ENCODE data around the gene COL18A1. TPM values are rescaled to one million over a fixed set of nuclear protein-coding genes. Genes with fewer than 3 reads are reported as not detected.
"Not testable (repeated sequence)": the region's sequence is repeated elsewhere in the genome, so short reads cannot be mapped to it uniquely, and the experiment has no call there.

COL18A1 gene
- total RNA-seq, 2 donors from 2014 or later = 117 to 134 TPM

- Histone ChIP-seq H3K4me3 (no peak overlapping the region), H3K4me1 (peaks cover 0 to 32% of the 10 kb centered on the region in 2 donors), H3K27ac (peak overlapping the region in 1 of 2 donors; percentile 77), H3K36me3 (no peaks in the 10 kb centered on the region), H3K9me3 (no peaks in the 10 kb centered on the region), H3K27me3 (no peaks in the 10 kb centered on the region)
- TF ChIP-seq CTCF (IDR thresholded peaks at IDR 0.05) = no peak
- no peak for DNase-seq (ENCODE audit: low spot score)
These were observed 35.0 kb downstream of the COL18A1 start for GRCh38 chr21:45439901-45440461.

- Histone ChIP-seq H3K27me3 (no peaks in the 10 kb centered on the region), H3K27ac (no peak overlapping the region), H3K4me1 (peaks cover 0 to 28% of the 10 kb centered on the region in 2 donors), H3K9me3 (no peaks in the 10 kb centered on the region), H3K36me3 (no peaks in the 10 kb centered on the region), H3K4me3 (no peak overlapping the region)
- no peak for TF ChIP-seq CTCF (IDR thresholded peaks at IDR 0.05)
- DNase-seq (ENCODE audit: low spot score) = no peak
These were observed 35.9 kb downstream of the COL18A1 start for GRCh38 chr21:45440736-45441350.

GRCh38 chr21:45441431-45442255 is 36.7 kb downstream of the COL18A1 start:
- H3K36me3 ChIP-seq = no peaks in the 10 kb centered on the region
- H3K27ac ChIP-seq = no peak overlapping the region
- DNase-seq (ENCODE audit: low spot score) = no peak
- peaks cover 0 to 2% of the 10 kb centered on the region in 2 donors for H3K9me3 ChIP-seq
- H3K4me3 ChIP-seq = no peak overlapping the region
- H3K27me3 ChIP-seq = no peaks in the 10 kb centered on the region
- no peak for TF ChIP-seq CTCF (IDR thresholded peaks at IDR 0.05)
- H3K4me1 ChIP-seq = peaks cover 0 to 21% of the 10 kb centered on the region in 2 donors

GRCh38 chr21:45442276-45442675 is 37.3 kb downstream of the COL18A1 start:
- H3K27ac ChIP-seq = no peak overlapping the region
- no peak overlapping the region for H3K4me3 ChIP-seq
- no peaks in the 10 kb centered on the region for H3K36me3 ChIP-seq
- no peak for DNase-seq (ENCODE audit: low spot score)
- peaks cover 0 to 5% of the 10 kb centered on the region in 2 donors for H3K9me3 ChIP-seq
- no peaks in the 10 kb centered on the region for H3K27me3 ChIP-seq
- peaks cover 0 to 19% of the 10 kb centered on the region in 2 donors for H3K4me1 ChIP-seq
- TF ChIP-seq CTCF (IDR thresholded peaks at IDR 0.05) = no peak

- not testable (repeated sequence) for DNase-seq (ENCODE audit: low spot score)
- H3K4me1 ChIP-seq = peaks cover 0 to 19% of the 10 kb centered on the region in 2 donors
These were observed 38.0 kb downstream of the COL18A1 start for GRCh38 chr21:45442686-45443594.

More at GRCh38 chr21:45442686-45443594, 38.0 kb downstream of the COL18A1 start:
- H3K9me3 ChIP-seq, H3K27ac ChIP-seq, H3K27me3 ChIP-seq, H3K4me3 ChIP-seq, H3K36me3 ChIP-seq: not testable (repeated sequence)

Measured in right atrium auricular region (tissue), 2 donors.